GM12878 (cell line): Measurements from ENCODE around the gene LEMD2. TPM values are rescaled to one million over a fixed set of nuclear protein-coding genes. Genes with fewer than 3 reads are reported as not detected.

Experiments
- ASH2L ChIP-seq: fragments of 300-600, 200-600 bp; sonication (generic); IDR thresholded peaks from 2 replicates; pipeline ENCODE4 v1.6.1; 2017; ENCODE audit warnings: low read depth, mild to moderate bottlenecking, borderline replicate concordance
- BCL3 ChIP-seq: IDR thresholded peaks from 2 replicates; pipeline ENCODE4 v1.6.1; 2011; ENCODE audit warnings: borderline replicate concordance, low read depth, mild to moderate bottlenecking, moderate library complexity, low read length; ENCODE audit not compliant: insufficient read depth, poor library complexity, severe bottlenecking
- CUX1 ChIP-seq: IDR thresholded peaks from 2 replicates; pipeline ENCODE4 v1.6.1; 2012; ENCODE audit warnings: improper control_type of control experiment, low read depth, low read length; ENCODE audit not compliant: insufficient replicate concordance
- ESRRA ChIP-seq: IDR thresholded peaks from 2 replicates; pipeline ENCODE4 v1.6.1; 2012; ENCODE audit warnings: mild to moderate bottlenecking, low read length, improper control_type of control experiment
- GATAD2B ChIP-seq: fragments of 450-650 bp; conservative IDR thresholded peaks from 2 replicates; pipeline ENCODE4 v1.6.1; 2017; ENCODE audit warnings: low read depth, mild to moderate bottlenecking, moderate library complexity
- HDGF ChIP-seq: fragments of 450-650 bp; IDR thresholded peaks from 2 replicates; pipeline ENCODE4 v1.6.1; 2016; ENCODE audit warnings: antibody characterized with exemption
- LARP7 ChIP-seq: fragments of 450-650 bp; IDR thresholded peaks from 2 replicates; pipeline ENCODE4 v1.6.1; 2017; ENCODE audit warnings: mild to moderate bottlenecking
- MEF2B ChIP-seq: fragments of 450-650 bp; IDR thresholded peaks from 2 replicates; pipeline ENCODE4 v1.6.1; 2018; ENCODE audit warnings: mild to moderate bottlenecking, moderate library complexity; ENCODE audit not compliant: partially characterized antibody, poor library complexity, severe bottlenecking
- RAD51 ChIP-seq: fragments of 450-650 bp; IDR thresholded peaks from 2 replicates; pipeline ENCODE4 v1.6.1; 2016; ENCODE audit warnings: moderate library complexity, mild to moderate bottlenecking, inconsistent platforms
- RUNX3 ChIP-seq: IDR thresholded peaks from 2 replicates; pipeline ENCODE4 v1.6.1; 2012; ENCODE audit warnings: low read length, inconsistent platforms
- ZNF687 ChIP-seq: fragments of 450-650 bp; IDR thresholded peaks from 2 replicates; pipeline ENCODE4 v1.6.1; 2017; ENCODE audit warnings: mild to moderate bottlenecking, moderate library complexity
- polyA plus RNA-seq, 11 experiments: library from polyadenylated mRNA; depleted of rRNA in 4 of 11; unstranded in 6 of 11; stranded (reverse) in 5 of 11; fragments of >200 nt; fragmentation: Nextera tagmentation in 4 of 11; fragmentation: Illumina TruSeq in 1 of 11; extraction: Ambion mirVana in 4 of 11; extraction: Trizol in 1 of 11; gene quantifications; 1 replicate in 1 of 11; 2 replicates in 10 of 11; pipeline versions ENCODE4 v1.2.1 to v1.2.3, GENCODE V29; 2011 to 2016; ENCODE audit warnings: inconsistent platforms in 2 of 11, missing spikeins in 2 of 11, low read depth in 1 of 11
- total RNA-seq, 4 experiments: library from RNA; depleted of rRNA in 3 of 4; stranded (reverse); fragments of >200 nt in 3 of 4; fragmentation: Illumina TruSeq in 1 of 4; extraction: Trizol in 1 of 4; gene quantifications; 2 replicates each; pipeline versions ENCODE4 v1.2.1 to v1.2.3, GENCODE V29; 2013 to 2021

LEMD2 gene
- total and polyA plus RNA-seq, 10 of the 15 experiments (the other 5 are each of a cell fraction or from before 2014, with no cell fraction given) = 0.45 to 47.1 (median 22.8) TPM

GRCh38 chr6:33788694-33789549 lies at the start of gene LEMD2 (continued):
- TF ChIP-seq ESRRA (peak; percentile 81; the same call in 1 of the 2 replicates), CUX1 (peak; percentile 90), ASH2L (peak; percentile 63; the same call in 1 of the 2 replicates), GATAD2B (peak; percentile 97), BCL3 (no peak), RUNX3 (peak; percentile 65), MEF2B (peak; percentile 78), RAD51 (peak; percentile 24; the same call in 1 of the 2 replicates), HDGF (peak; percentile 71; the same call in 1 of the 2 replicates), ZNF687 (peak; percentile 63), LARP7 (peak; percentile 94; the same call in 1 of the 2 replicates)
- TF ChIP-seq, all 136 proteins: peak for 60
